Stimulated activated CD8-positive, alpha-beta memory T cell treated with anti-CD3 and anti-CD28 coated beads, Interleukin-4, amount 100 ng/mL, for 1 hour (primary cell): ENCODE results near the gene CDK14.
"Not testable (repeated sequence)": the region's sequence is repeated elsewhere in the genome, so short reads cannot be mapped to it uniquely, and the experiment has no call there.

Source experiments
- DNase-seq, 2 donors: peaks; one replicate each; pipeline ENCODE4 v3.0.0-alpha.2; 2020; ENCODE audit warnings: low read depth in 2 of 2, low spot score in 1 of 2

The CDK14 gene

GRCh38 chr7:90777465-90777864, 181.3 kb downstream of the CDK14 start:
- DNase-seq, result no peak

GRCh38 chr7:90777886-90778285, 181.8 kb downstream of the CDK14 start:
- no peak for DNase-seq

- DNase-seq, result no peak
Measured at GRCh38 chr7:90788052-90788451, 191.9 kb downstream of the CDK14 start.

- DNase-seq, result no peak
Measured at GRCh38 chr7:90789736-90790306, 193.7 kb downstream of the CDK14 start.

- no peak for DNase-seq
Measured at GRCh38 chr7:90791596-90791995, 195.5 kb downstream of the CDK14 start.

- no peak for DNase-seq
Measured at GRCh38 chr7:90792301-90792700, 196.2 kb downstream of the CDK14 start.

GRCh38 chr7:90794234-90794633, 198.1 kb downstream of the CDK14 start:
- DNase-seq, result not testable (repeated sequence)

GRCh38 chr7:90797596-90797995, 201.5 kb downstream of the CDK14 start:
- DNase-seq, result no peak

GRCh38 chr7:90804370-90804769, 208.2 kb downstream of the CDK14 start:
- DNase-seq, result no peak

- DNase-seq, result not testable (repeated sequence)
Measured at GRCh38 chr7:90815552-90815951, 219.4 kb downstream of the CDK14 start.

GRCh38 chr7:90816511-90817142, 220.5 kb downstream of the CDK14 start:
- no peak for DNase-seq

GRCh38 chr7:90817151-90817550, 221.0 kb downstream of the CDK14 start:
- DNase-seq, result no peak

GRCh38 chr7:90817846-90818245, 221.7 kb downstream of the CDK14 start:
- DNase-seq, result no peak

- DNase-seq, result no peak
Measured at GRCh38 chr7:90818341-90818740, 222.2 kb downstream of the CDK14 start.

- DNase-seq, result no peak
Measured at GRCh38 chr7:90821961-90822620, 226.0 kb downstream of the CDK14 start.

GRCh38 chr7:90824386-90825307, 228.5 kb downstream of the CDK14 start:
- DNase-seq, result no peak

- DNase-seq, result no peak
Measured at GRCh38 chr7:90825779-90826178, 229.7 kb downstream of the CDK14 start.

- DNase-seq, result no peak
Measured at GRCh38 chr7:90828601-90829000, 232.5 kb downstream of the CDK14 start.

GRCh38 chr7:90830308-90830707, 234.2 kb downstream of the CDK14 start:
- DNase-seq, result no peak

GRCh38 chr7:90832726-90833125, 236.6 kb downstream of the CDK14 start:
- DNase-seq, result no peak

- DNase-seq, result no peak
Measured at GRCh38 chr7:90833443-90833842, 237.3 kb downstream of the CDK14 start.

GRCh38 chr7:90834771-90835170, 238.7 kb downstream of the CDK14 start:
- DNase-seq, result no peak
